SU-DHL-6 (cell line): ENCODE data around the gene CADM1.

Experiments
- H2AFZ ChIP-seq: fragments of 200-600 bp; sonication (generic); 2 replicates; pipeline ENCODE4 v1.6.1; 2014; ENCODE audit warnings: low read depth, mild to moderate bottlenecking, moderate library complexity, mixed read lengths, antibody characterized with exemption, low read length; ENCODE audit not compliant: severe bottlenecking
- H3F3A ChIP-seq: fragments of 200-600 bp; shearing (Covaris generic); 2 replicates; pipeline ENCODE4 v1.6.0; 2016; ENCODE audit warnings: antibody characterized with exemption, mild to moderate bottlenecking; ENCODE audit not compliant: insufficient read depth
- H3K27ac ChIP-seq: fragments of 200-600 bp; sonication (generic); 2 replicates; pipeline ENCODE4 v1.5.1; 2016; ENCODE audit warnings: low read depth, mild to moderate bottlenecking, low read length, moderate library complexity, mixed read lengths
- H3K27me3 ChIP-seq: fragments of 200-600 bp; sonication (generic), shearing (Covaris generic); 2 replicates; pipeline ENCODE4 v1.6.0; 2014; ENCODE audit warnings: mild to moderate bottlenecking, low read length
- H3K36me3 ChIP-seq: fragments of 200-600 bp; sonication (generic); 2 replicates; pipeline ENCODE4 v1.6.1; 2014; ENCODE audit warnings: mild to moderate bottlenecking, low read length, mixed read lengths
- H3K4me2 ChIP-seq: fragments of 300-600, 200-600 bp; shearing (Covaris generic), sonication (generic); 2 replicates; pipeline ENCODE4 v1.6.0; 2014; ENCODE audit warnings: low read length, low read depth, mild to moderate bottlenecking; ENCODE audit not compliant: poor library complexity, severe bottlenecking
- H3K4me3 ChIP-seq: fragments of 200-600 bp; sonication (generic); 2 replicates; pipeline ENCODE4 v1.5.1; 2014; ENCODE audit warnings: antibody characterized with exemption, low read length, mild to moderate bottlenecking, mixed read lengths; ENCODE audit not compliant: insufficient read depth, poor library complexity, severe bottlenecking
- H3K79me2 ChIP-seq: fragments of 200-600 bp; sonication (generic); 2 replicates; pipeline ENCODE4 v1.6.1; 2014; ENCODE audit warnings: mild to moderate bottlenecking, low read length, moderate library complexity; ENCODE audit not compliant: insufficient read depth
- H3K9ac ChIP-seq: fragments of 200-600 bp; sonication (generic); 2 replicates; pipeline ENCODE4 v1.7.0; 2014; ENCODE audit warnings: mild to moderate bottlenecking, low read length
- H3K9me2 ChIP-seq: fragments of 200-600 bp; sonication (generic); replicated peaks from 2 replicates; pipeline ENCODE4 v1.6.1; 2014; ENCODE audit warnings: low read length; ENCODE audit not compliant: insufficient read depth
- H3K9me3 ChIP-seq: fragments of 200-600 bp; sonication (generic); 2 replicates; pipeline ENCODE4 v1.6.1; 2014; ENCODE audit warnings: low read length, mixed read lengths; ENCODE audit not compliant: insufficient read depth
- H4K20me1 ChIP-seq: fragments of 200-600 bp; sonication (generic); 2 replicates; pipeline ENCODE4 v1.6.1; 2014; ENCODE audit warnings: low read depth, mild to moderate bottlenecking, antibody characterized with exemption, low read length, moderate library complexity, mixed read lengths
- CTCF ChIP-seq: fragments of 200-600 bp; sonication (generic); IDR thresholded peaks from one replicate; pipeline ENCODE4 v1.5.1; 2017; ENCODE audit warnings: antibody characterized with exemption, mild to moderate bottlenecking, low read length, moderate library complexity; ENCODE audit not compliant: insufficient read depth, poor library complexity, severe bottlenecking
- EZH2phosphoT487 ChIP-seq: fragments of 200-600 bp; sonication (generic), shearing (Covaris generic); conservative IDR thresholded peaks from 2 replicates; pipeline ENCODE4 v1.6.1; 2018; ENCODE audit warnings: mild to moderate bottlenecking, antibody characterized with exemption, low read length, moderate library complexity, mixed read lengths

The CADM1 gene

GRCh38 chr11:115418626-115419025 lies 85.6 kb downstream of the CADM1 start:
- H3K27ac ChIP-seq = no peak overlapping the region

GRCh38 chr11:115418081-115418480 lies 86.1 kb downstream of the CADM1 start:
- Histone ChIP-seq H3K9ac (no peak overlapping the region), H3K79me2 (no peaks in the 10 kb centered on the region), H3K9me3 (no peaks in the 10 kb centered on the region), H3K27ac (no peak overlapping the region), H3K9me2 (no peaks in the 10 kb centered on the region), H3K4me2 (no peak overlapping the region), H3K4me3 (no peak overlapping the region), H4K20me1 (no peaks in the 10 kb centered on the region), H3F3A (no peaks in the 10 kb centered on the region), H2AFZ (no peak overlapping the region), H3K36me3 (no peaks in the 10 kb centered on the region), H3K27me3 (no peaks in the 10 kb centered on the region)
- TF ChIP-seq EZH2phosphoT487 (no peak), CTCF (no peak)

More at GRCh38 chr11:115418626-115419025, 85.6 kb downstream of the CADM1 start:
- Histone ChIP-seq H3F3A (no peaks in the 10 kb centered on the region), H3K9me2 (no peaks in the 10 kb centered on the region), H2AFZ (no peak overlapping the region), H3K27me3 (no peaks in the 10 kb centered on the region), H3K79me2 (no peaks in the 10 kb centered on the region), H3K4me3 (no peak overlapping the region), H3K9ac (no peak overlapping the region), H3K9me3 (no peaks in the 10 kb centered on the region), H3K36me3 (no peaks in the 10 kb centered on the region), H4K20me1 (no peaks in the 10 kb centered on the region), H3K4me2 (no peak overlapping the region)
- no peak for TF ChIP-seq CTCF
- TF ChIP-seq EZH2phosphoT487 = no peak

GRCh38 chr11:115411120-115411519 lies 93.1 kb downstream of the CADM1 start:
- H3K9me3 ChIP-seq = no peaks in the 10 kb centered on the region
- H3K4me3 ChIP-seq = no peak overlapping the region
- H3K79me2 ChIP-seq = no peaks in the 10 kb centered on the region
- no peaks in the 10 kb centered on the region for H3K36me3 ChIP-seq
- H4K20me1 ChIP-seq = no peaks in the 10 kb centered on the region
- H3K4me2 ChIP-seq = no peak overlapping the region
- H3K9me2 ChIP-seq = no peaks in the 10 kb centered on the region
- no peaks in the 10 kb centered on the region for H3K27me3 ChIP-seq
- no peak overlapping the region for H2AFZ ChIP-seq
- H3F3A ChIP-seq = no peaks in the 10 kb centered on the region
- no peak overlapping the region for H3K27ac ChIP-seq
- no peak for TF ChIP-seq CTCF
- TF ChIP-seq EZH2phosphoT487 = no peak
- H3K9ac ChIP-seq = no peak overlapping the region
